Lower leg skin (tissue), 4 donors: ENCODE data around the gene STING1. TPM values are rescaled to one million over a fixed set of nuclear protein-coding genes. Genes with fewer than 3 reads are reported as not detected.
A peak's percentile ranks its signal among the peaks of the same experiment; 100 is the strongest.
"Not testable (repeated sequence)": the region's sequence is repeated elsewhere in the genome, so short reads cannot be mapped to it uniquely, and the experiment has no call there.

Source experiments
- DNase-seq, 2 donors: peaks; one replicate each; pipeline ENCODE4 v3.0.0-alpha.2; 2019; ENCODE audit warnings: low spot score in 2 of 2
- H3K4me3 ChIP-seq: fragments of 200-600 bp; sonication (generic); 2 replicates; pipeline ENCODE4 v1.5.1; 2017; ENCODE audit warnings: mild to moderate bottlenecking, low read depth; ENCODE audit not compliant: poor library complexity, severe bottlenecking
- CTCF ChIP-seq, 3 donors: fragments of 450-650 bp; IDR thresholded peaks; one replicate each; pipeline ENCODE4 v1.5.1; 2016; ENCODE audit warnings: antibody characterized with exemption in 3 of 3, mild to moderate bottlenecking in 3 of 3, moderate library complexity in 2 of 3
- POLR2A ChIP-seq, 2 donors: fragments of 450-650 bp; IDR thresholded peaks; one replicate each; pipeline ENCODE4 v1.6.1; 2016 to 2017; ENCODE audit warnings: antibody characterized with exemption in 2 of 2, mild to moderate bottlenecking in 1 of 2, moderate library complexity in 1 of 2
- WGBS, 2 donors: methylation state at CpG; one replicate each; pipeline ENCODE4 v1.1.5; 2018; 5-methylcytosine and 5-hydroxymethylcytosine counted together
- intact Hi-C: fragments of 100-400 bp; cut with DNase I; formaldehyde crosslinking; loops from one replicate; pipeline ENCODE4 v1.15.0; 2023; ENCODE audit warnings: low total_unique reads
- total RNA-seq, 4 donors: library from RNA; depleted of rRNA; stranded (reverse); fragments of >200 nt; gene quantifications; one replicate each; pipeline ENCODE4 v1.1.0, GENCODE V29; 2016

The STING1 gene
- total RNA-seq = 10 to 100 TPM in 3 of 4 donors, 1 to 10 TPM in 1; 5.8 to 28.2 (median 11.0) TPM

- intact Hi-C loops = no loop called here
- peak within 1 kb of the TSS; percentile 35 for H3K4me3 ChIP-seq
- DNase-seq = peak; percentile 82 to 97
- WGBS, 2 donors = 3 to 4% methylated on average over 19 of the region's 19 CpGs
- TF ChIP-seq POLR2A (IDR thresholded peaks at IDR 0.05) = no peak
- no peak for TF ChIP-seq CTCF (IDR thresholded peaks at IDR 0.05)
These were observed at the start of gene STING1 for GRCh38 chr5:139482050-139482889. TSS of gene STING1 (minus strand) at chr5:139482758. CDS start at chr5:139481704, 1,054 bp downstream.

GRCh38 chr5:139531772-139532169 lies 49.2 kb upstream of the STING1 start:
- 90 to 95% methylated on average over 3 of the region's 3 CpGs for WGBS, 2 donors
- no peak for DNase-seq
- H3K4me3 ChIP-seq = no peak overlapping the region
- intact Hi-C loops = no loop called here
- TF ChIP-seq CTCF (IDR thresholded peaks at IDR 0.05) (no peak), POLR2A (IDR thresholded peaks at IDR 0.05) (no peak)

- H3K4me3 ChIP-seq, DNase-seq, intact Hi-C loops: not testable (repeated sequence)
- 93 to 94% methylated on average over 2 of the region's 2 CpGs for WGBS, 2 donors
These were observed 47.5 kb upstream of the STING1 start for GRCh38 chr5:139530079-139530478.

- 95 to 97% methylated on average over 8 of the region's 8 CpGs for WGBS, 2 donors
- intact Hi-C loops, H3K4me3 ChIP-seq, DNase-seq: not testable (repeated sequence)
These were observed 46.1 kb upstream of the STING1 start for GRCh38 chr5:139528695-139529094.

GRCh38 chr5:139527896-139528467 lies 45.4 kb upstream of the STING1 start:
- WGBS, 2 donors = 77 to 79% methylated on average over 7 of the region's 7 CpGs
- H3K4me3 ChIP-seq, intact Hi-C loops, DNase-seq: not testable (repeated sequence)

GRCh38 chr5:139527090-139527470 lies 44.5 kb upstream of the STING1 start:
- DNase-seq, intact Hi-C loops, H3K4me3 ChIP-seq: not testable (repeated sequence)
- 77 to 84% methylated on average over 2 of the region's 2 CpGs for whole genome bisulfite sequencing, 2 donors

GRCh38 chr5:139526309-139527089 lies 43.9 kb upstream of the STING1 start:
- H3K4me3 ChIP-seq, intact Hi-C loops, DNase-seq: not testable (repeated sequence)
- 90 to 92% methylated on average over 13 to 22 of the region's 22 CpGs for WGBS, 2 donors

- H3K4me3 ChIP-seq, DNase-seq, intact Hi-C loops: not testable (repeated sequence)
- whole genome bisulfite sequencing, 2 donors = 82 to 85% methylated on average over 12 of the region's 12 CpGs
These were observed 43.2 kb upstream of the STING1 start for GRCh38 chr5:139525586-139526308.
